ENCODE results near the gene ARPC2. TPM values are rescaled to one million over a fixed set of nuclear protein-coding genes. Genes with fewer than 3 reads are reported as not detected.

The ARPC2 gene
- total RNA-seq, 4 donors from 2014 or later = 278 to 384 (median 348) TPM

GRCh38 chr2:218275371-218276072 is 58.5 kb downstream of the ARPC2 start:
- TF ChIP-seq CTCF (IDR thresholded peaks at IDR 0.05) = no peak
- no peak for ATAC-seq (ENCODE audit: low FRiP score)

GRCh38 chr2:218276986-218277755 is 60.2 kb downstream of the ARPC2 start:
- no peak for TF ChIP-seq CTCF (IDR thresholded peaks at IDR 0.05)
- no peak for DNase-seq (ENCODE audit: low spot score)
- no peak for ATAC-seq (ENCODE audit: low FRiP score)

More at GRCh38 chr2:218275371-218276072, 58.5 kb downstream of the ARPC2 start:
- DNase-seq (ENCODE audit: low spot score) = no peak

- DNase-seq (ENCODE audit: low spot score) = no peak
- TF ChIP-seq CTCF (IDR thresholded peaks at IDR 0.05) = no peak
- ATAC-seq (ENCODE audit: low FRiP score) = no peak
Measured at GRCh38 chr2:218277921-218278320, 60.9 kb downstream of the ARPC2 start.

GRCh38 chr2:218278531-218279360 is 61.8 kb downstream of the ARPC2 start:
- ATAC-seq (ENCODE audit: low FRiP score) (no peak), DNase-seq (ENCODE audit: low spot score) (no peak)
- TF ChIP-seq CTCF (IDR thresholded peaks at IDR 0.05) = no peak

- no peak for TF ChIP-seq CTCF (IDR thresholded peaks at IDR 0.05)
- no peak for DNase-seq (ENCODE audit: low spot score)
- ATAC-seq (ENCODE audit: low FRiP score) = no peak
Measured at GRCh38 chr2:218280260-218280870, 63.4 kb downstream of the ARPC2 start.

- TF ChIP-seq CTCF (IDR thresholded peaks at IDR 0.05) = no peak
- ATAC-seq (ENCODE audit: low FRiP score) (no peak), DNase-seq (ENCODE audit: low spot score) (no peak)
Measured at GRCh38 chr2:218281449-218281848, 64.5 kb downstream of the ARPC2 start.

Data from omental fat pad (tissue), 4 donors.